Mammary epithelial cell (primary cell): ENCODE data around the gene CCN6.

Source experiments
- CTCF ChIP-seq, 2 donors: IDR thresholded peaks in 1 of 2; conservative IDR thresholded peaks in 1 of 2; 2 replicates each; pipeline ENCODE4 v1.5.1; 2011 to 2012; ENCODE audit warnings: inconsistent platforms in 2 of 2, low read length in 2 of 2, mild to moderate bottlenecking in 2 of 2, control low read depth in 1 of 2, low read depth in 1 of 2; ENCODE audit not compliant: insufficient read depth in 1 of 2; ENCODE audit errors: extremely low read depth in 1 of 2
- EZH2 ChIP-seq: IDR thresholded peaks from 2 replicates; pipeline ENCODE4 v1.6.1; 2012; ENCODE audit warnings: low read length, inconsistent platforms, borderline replicate concordance

- TF ChIP-seq CTCF (conservative IDR thresholded peaks at IDR 0.05 in 1 of 2, IDR thresholded peaks at IDR 0.05 in 1 of 2; ENCODE audit: extremely low read depth in 1 of 2, insufficient read depth in 1 of 2, low read depth in 1 of 2, low read length in 2 of 2) (peak in 1 of 2 donors; percentile 17), EZH2 (no peak)
Measured at GRCh38 chr6:112116221-112116620, 62.3 kb downstream of the CCN6 start.
